HG02870 (cell line): ENCODE results near the gene PRM2.
A peak's percentile ranks its signal among the peaks of the same experiment; 100 is the strongest.

Source experiments
- ATAC-seq: cut with Tn5 transposase; IDR thresholded peaks from one replicate; pipeline ENCODE4 v1.9.1; 2021; ENCODE audit warnings: mild to moderate bottlenecking, moderate library complexity; ENCODE audit not compliant: unreplicated experiment

The PRM2 gene

DNA sequence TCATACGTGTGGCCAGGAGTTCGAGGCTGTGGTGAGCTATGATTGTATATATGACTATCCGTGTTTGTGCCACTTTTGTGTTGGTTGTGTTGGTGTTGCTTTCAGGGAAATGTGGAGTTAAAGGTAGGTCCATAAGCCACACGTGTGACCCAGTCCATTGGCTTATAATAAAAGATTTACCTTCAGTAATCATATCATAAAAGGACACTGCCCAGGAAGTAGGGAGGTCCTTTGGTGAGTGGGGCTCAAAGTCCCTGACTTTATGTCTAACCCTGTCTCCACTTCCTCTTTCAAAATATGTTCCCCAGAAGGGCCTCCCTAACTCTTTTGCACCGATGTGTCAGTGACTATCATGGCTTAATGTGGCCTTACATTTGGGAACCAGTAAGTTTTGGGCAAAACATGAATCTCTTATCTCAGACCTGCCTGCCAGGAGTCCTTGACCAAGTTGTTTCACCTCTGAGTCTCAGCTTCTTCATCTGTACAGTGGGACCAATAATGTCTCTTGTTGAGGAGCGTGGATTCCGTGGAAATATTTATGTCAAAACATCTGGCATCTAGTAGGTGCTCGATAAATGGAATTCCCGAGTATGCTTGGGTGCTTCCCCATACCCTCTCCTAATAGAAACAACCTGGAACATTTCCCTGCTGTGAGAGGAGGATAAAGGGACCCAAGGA, 12.0 kb downstream of the PRM2 start:
- ATAC-seq = no peak

DNA sequence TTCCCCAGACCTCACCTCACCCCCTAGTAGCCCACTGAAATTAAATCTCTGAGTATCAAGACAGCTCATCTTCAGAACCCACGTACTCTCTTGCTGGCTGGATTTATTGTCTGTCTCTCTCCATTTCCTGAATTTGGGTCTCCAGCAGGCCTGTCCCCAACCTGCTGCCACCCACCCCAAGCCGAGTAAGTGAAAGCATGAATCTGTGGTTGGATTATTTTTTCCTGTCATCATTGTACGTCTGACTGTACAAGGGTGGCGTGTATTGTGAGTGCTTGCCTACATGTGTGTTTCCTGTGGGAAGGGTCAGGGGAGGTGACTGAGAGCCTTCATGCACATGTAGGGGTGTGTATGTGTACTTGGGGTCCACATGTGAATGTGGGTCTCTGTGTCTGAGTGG, 12.5 kb downstream of the PRM2 start:
- no peak for ATAC-seq

DNA sequence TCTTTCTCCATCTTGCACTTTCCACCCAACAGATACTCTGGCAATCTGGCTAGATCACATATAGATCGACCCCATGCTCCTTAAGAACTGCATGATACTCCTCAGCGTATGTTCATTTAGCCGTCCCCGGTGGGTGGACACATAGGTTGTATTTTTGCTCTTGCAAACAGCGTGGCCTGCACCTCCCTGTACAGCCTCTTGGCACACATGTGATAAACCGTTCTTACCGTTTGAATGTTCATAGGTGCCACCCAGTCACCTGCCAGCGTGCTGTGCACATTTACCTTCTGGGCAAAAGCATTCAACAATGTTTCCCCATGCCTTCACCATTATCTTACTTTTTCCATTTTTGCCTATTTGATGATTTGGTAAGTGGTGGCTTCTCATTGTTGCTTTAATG, 13.4 kb downstream of the PRM2 start:
- no peak for ATAC-seq

DNA sequence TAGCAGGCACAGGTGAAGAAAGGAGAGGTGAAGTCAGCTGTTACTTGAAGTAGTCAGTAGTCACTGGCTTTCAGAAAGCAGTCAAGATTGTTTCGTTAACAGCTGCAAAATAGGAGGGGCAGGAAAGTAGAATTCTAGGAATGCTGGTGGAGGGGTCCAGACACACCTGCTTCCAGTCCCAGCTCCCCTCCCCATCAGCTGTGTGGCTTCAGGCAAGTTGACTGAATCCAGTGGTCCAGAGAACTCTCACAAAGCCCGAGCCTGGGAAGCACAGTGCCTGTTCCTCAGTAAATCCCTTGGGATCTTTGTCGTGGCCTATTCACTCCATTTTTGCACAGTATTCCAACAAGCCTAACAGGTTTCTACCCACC, 15.7 kb downstream of the PRM2 start:
- no peak for ATAC-seq

DNA sequence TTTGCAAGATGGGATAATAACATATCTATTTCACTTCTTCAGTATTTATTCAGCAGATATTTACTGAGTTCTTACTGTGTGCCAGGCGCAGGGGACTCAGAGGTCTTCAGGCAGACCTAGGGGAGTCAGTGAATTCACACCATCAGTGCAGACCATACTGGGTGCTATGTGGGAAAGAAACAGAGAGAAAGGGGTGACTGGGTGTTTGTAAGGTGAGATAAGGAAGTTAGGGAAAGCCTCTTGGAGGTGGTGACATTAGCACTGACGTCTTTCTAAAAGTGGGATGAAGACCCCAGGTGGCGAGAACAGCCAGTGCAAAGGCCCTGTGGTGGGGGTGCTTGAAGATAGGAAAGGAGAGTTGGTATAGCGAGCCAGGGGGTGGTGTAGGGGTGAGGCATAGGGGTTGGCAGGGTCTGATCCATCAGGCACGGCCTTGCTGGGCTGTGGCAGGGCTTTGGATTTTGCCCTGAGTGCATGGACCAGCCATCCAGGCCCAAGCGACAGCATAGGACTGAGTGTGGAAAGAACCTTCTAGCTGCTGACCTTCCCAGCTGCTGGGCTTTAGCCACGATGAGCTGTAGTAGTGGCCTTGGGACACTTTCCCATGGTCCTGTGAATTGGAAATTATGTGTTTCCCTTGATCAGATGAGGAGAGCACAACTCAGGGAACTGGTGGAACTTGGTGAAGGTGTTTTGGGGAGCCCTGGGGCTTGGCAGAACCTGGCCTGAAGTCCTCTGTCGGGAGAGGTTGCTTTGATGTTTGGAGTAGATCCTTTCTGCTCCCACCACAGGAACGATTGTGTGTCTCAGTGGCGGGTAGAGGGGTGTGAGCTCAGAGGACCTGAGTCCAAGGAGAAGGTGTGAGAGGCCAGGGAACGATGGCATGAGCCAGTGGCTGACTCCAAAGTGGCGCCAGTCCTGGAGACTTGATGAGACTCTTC, 16.4 kb downstream of the PRM2 start:
- no peak for ATAC-seq

DNA sequence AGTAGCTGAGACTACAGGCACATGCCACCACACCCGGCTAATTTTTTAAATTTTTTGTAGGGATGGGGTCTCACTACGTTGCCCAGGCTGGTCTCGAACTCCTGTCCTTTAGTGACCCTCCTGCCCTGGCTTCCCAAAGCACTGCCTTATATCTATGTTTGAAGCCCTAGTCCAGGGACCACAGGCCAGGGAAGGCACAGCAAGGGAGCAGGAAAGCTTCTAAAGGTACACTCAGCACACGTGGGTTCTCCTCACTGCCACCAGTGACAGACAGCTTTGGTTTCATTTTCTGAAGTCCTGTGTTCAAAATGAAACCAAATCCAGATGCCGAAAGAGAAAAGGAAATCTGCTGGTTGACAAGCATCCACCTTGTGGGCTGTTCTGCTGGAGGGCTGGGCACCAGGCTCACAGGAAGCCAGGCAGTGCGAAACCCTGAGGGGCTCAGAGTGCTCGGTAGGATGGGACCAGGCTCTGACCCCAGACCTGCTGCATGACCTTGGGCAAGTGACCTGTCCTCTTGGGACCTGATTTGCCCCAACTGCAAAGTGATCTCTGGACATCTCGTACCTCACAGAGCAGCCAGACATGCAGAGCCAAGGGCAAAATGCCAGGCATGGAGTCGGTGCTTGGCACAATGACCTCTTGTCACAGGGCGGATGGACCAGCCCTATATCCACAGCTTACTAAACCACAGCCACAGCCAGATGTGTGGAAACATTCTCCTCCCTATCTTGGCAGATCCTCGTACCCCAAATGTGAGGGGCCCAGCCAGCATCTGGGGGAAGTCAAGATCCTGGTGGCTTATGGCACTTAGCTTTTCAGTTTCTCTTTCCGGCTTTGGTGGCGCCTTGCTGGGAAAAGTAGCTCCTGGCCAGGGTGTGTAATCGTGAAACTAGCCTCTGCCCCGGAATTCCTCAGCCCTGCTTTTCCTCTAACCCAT, 17.5 kb downstream of the PRM2 start:
- no peak for ATAC-seq

DNA sequence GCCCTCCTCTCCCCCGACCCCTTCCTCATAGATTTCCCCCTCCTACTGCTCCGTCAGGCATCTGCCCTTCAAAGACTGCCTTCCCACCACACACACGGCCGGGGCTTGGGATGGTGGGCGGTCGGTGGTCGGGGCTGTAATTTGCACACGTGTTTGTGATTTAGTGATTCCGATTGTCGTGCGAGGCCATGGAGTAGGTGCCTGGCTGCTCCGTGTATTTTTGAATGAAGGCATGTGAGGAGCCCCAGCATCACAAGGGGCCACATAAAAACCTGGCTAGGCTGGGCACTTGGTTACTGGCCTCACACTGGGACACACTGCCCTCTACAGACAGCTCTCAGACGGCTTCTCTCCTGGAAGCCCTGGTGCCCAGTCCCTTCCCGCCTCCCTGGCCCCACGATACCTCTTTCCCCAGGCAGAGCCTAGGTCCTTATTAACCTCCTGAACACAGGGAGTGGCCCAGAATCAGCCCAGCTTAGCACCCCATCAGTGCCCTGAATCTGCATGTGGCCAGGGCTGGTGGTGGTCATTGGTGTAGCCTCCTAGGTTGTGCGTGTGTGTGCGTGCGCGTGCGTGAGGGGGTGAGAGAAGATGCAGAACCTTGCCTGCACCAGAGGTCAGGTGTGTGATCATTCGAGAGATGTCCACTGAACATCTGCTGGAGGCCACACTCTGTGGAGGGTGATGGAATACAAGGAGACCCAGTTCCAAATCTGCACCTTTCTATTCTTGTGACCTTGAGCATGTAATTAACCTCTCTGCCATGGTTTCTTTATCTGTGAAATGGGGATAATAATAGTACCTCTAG, 18.9 kb downstream of the PRM2 start:
- no peak for ATAC-seq

DNA sequence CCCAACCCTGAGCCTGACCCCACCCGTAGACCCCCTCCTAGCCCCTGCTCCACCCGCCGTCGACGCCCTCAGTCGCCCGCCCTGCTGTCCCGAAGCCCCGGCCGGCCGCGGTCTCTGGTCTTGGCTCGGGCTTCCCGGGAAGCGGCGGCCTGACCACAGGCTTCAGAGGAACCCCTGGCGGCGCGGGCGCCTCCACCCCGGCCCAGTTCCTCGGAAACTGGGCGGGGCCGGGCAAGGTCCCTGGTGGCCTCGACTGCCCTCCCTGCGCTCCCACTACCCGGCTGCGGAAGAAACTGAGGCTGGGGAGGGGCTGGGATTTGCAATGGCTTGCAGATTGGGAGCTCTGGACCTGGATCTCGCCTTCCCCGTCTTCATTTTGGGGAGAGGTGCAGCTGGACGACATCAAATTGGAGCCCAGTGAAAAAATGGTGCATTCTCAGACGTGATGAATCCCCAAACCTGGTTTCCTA, 19.6 kb downstream of the PRM2 start:
- no peak for ATAC-seq

DNA sequence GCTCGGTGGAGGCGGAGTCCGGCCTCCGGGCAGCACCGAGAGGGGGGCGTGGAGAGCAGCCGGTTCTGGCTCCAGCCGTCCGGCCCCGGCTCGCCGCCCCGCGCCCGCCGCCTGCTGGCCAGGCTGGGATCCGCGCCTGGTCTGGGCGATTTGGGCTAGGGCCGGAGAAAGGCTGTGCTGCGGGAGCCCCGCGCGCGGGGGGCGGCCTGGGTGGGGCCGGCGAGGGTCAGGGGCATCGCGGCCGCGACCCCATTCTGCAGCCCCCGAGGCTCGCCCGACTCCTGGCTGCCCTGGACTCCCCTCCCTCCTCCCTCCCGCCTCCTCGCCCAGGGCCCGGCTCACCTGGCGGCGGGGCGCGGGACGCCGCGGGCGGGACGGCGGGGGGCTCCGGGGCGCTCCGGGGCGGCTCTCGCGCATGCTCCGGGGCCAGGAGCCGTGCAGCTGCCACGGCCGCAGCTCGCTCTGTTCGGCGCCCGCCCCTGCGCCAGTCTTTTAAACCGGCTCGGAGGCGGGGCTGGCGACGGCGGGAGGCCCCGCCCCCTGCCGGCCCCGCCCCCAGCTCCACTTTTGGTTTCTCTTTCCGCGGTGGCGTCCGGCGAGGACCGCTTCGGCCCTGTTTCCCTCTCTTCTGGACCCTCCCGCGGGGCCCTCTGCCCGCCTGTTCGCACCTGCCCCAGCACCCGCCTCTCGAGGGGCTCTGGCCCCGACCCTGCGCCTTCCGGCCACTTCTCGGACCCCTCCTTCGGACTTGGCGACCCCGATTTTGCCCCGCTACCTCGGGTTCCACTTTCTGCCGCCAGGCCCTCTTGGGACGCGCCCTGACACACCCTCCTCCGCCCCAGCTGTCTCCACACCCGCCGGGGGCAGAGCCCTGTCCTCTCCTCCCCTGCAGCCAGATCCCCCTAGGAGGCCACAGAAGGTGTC, 20.3 kb downstream of the PRM2 start, which contains the start of gene SOCS1:
SOCS1 (minus strand) TSS at position 468 of the 924 bp plus-strand sequence. CDS start 726 bp downstream, outside the sequence.
- peak; percentile 59 for ATAC-seq

DNA sequence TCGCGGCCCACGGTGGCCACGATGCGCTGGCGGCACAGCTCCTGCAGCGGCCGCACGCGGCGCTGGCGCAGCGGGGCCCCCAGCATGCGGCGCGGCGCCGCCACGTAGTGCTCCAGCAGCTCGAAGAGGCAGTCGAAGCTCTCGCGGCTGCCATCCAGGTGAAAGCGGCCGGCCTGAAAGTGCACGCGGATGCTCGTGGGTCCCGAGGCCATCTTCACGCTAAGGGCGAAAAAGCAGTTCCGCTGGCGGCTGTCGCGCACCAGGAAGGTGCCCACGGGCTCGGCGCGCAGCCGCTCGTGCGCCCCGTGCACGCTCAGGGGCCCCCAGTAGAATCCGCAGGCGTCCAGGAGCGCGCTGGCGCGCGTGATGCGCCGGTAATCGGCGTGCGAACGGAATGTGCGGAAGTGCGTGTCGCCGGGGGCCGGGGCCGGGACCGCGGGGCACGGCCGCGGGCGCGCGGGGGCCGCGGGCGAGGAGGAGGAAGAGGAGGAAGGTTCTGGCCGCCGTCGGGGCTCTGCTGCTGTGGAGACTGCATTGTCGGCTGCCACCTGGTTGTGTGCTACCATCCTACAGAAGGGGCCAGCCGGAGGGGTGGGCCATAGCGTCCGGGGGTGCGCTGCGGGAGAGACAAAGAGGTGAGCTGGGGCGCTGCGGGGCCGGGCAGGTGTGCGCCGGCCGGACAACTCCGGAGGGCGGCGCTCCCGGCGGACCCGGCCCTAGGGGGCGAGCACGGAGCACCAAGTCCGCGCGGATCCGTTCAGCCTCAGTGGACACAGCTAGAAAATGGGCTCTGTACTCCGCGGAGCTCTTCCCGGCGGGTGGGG, 21.2 kb downstream of the PRM2 start:
- ATAC-seq = no peak

DNA sequence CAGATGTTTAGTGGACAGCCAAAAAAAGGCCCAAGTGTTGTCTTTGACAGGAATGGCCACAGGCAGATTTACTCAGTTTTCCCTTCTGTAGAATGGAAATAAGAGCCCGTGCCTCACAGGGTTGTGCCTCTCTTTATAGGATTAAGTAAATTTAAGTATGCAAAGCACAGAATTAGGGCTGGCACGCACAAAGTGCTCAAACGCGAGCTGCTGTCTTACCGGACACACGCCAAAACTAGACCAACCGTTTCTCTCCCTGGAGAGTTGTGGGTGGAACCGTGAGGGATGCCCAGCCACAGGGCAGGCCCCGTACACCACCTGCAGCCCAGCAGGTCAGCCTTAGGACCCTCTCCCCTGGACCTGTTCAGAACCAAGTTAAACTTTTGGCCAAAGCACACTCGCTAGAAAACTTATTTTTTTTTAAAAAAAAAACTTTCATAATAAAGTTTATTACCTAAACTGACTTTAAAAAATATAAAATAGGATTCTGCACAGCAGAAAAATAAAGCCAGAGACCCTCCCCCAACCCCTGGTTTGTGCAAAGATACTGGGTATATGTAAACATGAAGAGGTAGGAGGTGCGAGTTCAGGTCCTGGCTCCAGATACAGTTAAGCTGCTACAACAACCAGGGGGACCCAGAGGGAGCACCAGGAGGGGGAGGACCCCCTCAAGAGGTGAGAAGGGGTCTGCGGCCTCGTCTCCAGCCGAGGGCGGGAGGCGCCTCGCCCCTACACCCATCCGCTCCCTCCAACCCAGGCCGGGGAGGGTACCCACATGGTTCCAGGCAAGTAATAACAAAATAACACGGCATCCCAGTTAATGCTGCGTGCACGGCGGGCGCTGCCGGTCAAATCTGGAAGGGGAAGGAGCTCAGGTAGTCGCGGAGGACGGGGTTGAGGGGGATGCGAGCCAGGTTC, 22.0 kb downstream of the PRM2 start:
- no peak for ATAC-seq

DNA sequence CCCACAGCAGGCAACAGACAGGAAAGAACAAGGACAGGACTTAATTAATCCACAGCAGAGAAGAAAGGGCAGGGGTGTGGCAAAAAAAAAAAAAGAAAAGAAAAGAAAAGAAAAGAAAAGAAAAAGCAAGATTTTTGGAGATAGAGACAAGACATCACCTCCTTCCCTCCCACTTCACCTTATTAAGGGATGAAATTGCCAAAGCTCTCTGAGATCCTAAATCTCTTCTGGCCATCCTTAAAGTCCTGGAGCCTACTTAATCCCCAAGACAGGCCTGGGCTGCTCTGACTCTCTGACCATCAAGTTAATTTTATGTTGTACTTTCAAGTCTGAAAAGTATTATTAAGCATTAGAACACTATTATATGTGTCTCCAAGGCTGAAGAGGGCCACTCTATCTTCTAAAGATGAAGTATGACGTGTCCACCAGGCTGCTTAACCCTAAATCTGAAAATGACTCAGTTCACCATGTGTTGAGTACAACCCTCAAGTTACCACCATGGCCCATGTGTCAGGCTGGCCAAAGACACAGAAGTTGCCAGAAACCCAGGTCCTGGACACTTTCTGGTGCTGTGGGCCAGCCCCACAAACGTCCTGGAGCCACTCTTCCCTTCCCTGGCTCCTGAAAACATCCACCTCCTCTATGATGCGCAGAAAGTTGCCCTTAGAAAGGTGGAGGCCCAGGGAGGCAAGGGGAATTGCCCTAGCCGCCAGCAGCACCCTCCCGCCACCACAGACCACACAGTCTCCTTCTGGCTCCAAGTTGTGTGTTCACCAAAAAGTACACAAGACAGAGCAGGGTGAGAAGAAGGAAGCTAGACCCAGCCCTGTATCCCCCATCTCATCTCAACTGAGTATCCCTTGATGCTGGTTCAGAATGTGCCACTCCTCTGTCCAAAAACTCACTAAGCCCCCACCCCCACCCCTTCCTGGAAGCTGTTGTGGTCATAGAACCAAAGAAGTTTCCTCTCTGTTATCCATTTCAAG, 23.0 kb downstream of the PRM2 start:
- no peak for ATAC-seq

DNA sequence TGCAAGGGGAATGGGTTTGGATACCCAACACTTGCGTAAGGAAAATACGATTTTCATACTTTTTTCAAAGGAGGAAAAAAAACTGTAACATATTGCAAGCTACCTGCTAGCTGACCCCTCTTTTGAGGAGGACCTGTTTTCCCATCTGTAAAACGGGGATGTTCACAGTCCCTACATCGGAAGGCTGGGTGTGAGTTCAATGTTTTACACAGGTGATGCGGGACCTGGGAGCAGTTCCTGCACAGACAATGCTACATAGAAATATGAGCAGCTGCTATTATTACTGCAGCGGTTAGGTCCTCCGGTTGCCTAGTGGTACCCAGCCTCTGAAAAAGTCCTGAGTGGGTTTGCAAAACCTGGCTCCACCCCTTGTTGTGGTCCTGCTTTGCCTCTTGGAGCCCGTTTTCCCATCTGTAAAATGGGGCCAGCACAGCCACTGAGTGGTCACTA, 23.8 kb downstream of the PRM2 start:
- ATAC-seq = no peak

DNA sequence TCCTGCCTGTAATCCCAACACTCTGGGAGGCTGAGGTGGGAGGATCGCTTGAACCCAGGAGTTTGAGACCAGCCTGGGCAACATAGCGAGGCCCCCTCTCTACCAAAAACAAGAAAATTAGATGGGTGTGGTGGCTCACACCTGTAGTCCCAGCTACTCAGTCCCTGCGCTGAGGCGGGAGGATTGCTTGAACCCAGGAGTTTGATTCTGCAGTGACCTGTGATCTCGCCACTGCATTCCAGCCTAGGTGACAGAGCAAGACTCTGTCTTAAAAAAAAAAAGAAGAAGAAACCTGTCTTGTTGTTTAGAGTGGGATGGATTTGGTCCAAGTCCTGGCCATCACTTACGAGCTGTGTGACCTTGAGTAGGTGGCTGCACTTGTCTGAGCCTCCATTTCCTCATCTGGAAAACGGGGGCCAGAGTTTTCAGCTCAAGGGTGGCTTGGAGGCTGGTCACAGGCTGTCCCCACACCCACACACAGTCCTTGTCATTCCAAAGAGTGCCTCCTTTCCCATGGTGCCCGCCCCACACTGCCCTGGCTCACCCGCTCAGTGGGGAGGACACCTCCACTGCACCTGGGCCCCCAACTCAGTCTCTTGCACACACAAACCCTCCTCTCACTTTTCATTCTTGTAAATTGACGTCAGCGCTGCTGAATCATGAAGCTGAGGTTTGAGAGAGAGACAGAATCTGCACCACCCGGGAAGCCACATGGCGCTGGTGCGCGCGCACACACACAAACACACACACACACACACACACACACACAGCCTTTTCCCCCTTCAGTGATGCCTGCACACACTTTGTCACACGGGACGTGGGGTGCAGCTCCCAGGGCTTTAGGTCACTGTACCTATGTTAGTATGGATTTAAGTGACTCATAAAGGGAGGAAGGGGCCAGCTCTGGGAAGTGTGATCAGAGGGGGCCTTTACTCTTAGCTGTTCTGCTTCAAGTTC, 24.5 kb downstream of the PRM2 start:
- ATAC-seq = no peak
